Sciatic nerve (tissue), 2 donors: Measurements from ENCODE around the gene MED20. TPM values are rescaled to one million over a fixed set of nuclear protein-coding genes. Genes with fewer than 3 reads are reported as not detected.
A peak's percentile ranks its signal among the peaks of the same experiment; 100 is the strongest.
"Not testable (repeated sequence)": the region's sequence is repeated elsewhere in the genome, so short reads cannot be mapped to it uniquely, and the experiment has no call there.

Experiments used
- ATAC-seq: fragments of 200-7000 bp; cut with Tn5 transposase; one replicate; pipeline ENCODE4 v1.9.1; 2020; ENCODE audit warnings: mild to moderate bottlenecking, moderate library complexity
- DNase-seq: peaks from one replicate; pipeline ENCODE4 v3.0.0-alpha.2; 2020; ENCODE audit warnings: low spot score
- intact Hi-C: fragments of 100-400 bp; cut with DNase I; formaldehyde crosslinking; loops from one replicate; pipeline ENCODE4 v1.14.2; 2022
- total RNA-seq: library from RNA; stranded (reverse); fragmentation: NEBNext Ultra II Directional; extraction: Animal tissue kit (Norgen Biotek cat#: 25700); gene quantifications from one replicate; pipeline ENCODE4 v1.2.1, GENCODE V29; 2021
- donor health status: DM: no; HTN: no; CAD: no.
- donor health status: DM: no; HTN: no; CAD: no.

MED20 gene
- 14.6 TPM for total RNA-seq

DNA sequence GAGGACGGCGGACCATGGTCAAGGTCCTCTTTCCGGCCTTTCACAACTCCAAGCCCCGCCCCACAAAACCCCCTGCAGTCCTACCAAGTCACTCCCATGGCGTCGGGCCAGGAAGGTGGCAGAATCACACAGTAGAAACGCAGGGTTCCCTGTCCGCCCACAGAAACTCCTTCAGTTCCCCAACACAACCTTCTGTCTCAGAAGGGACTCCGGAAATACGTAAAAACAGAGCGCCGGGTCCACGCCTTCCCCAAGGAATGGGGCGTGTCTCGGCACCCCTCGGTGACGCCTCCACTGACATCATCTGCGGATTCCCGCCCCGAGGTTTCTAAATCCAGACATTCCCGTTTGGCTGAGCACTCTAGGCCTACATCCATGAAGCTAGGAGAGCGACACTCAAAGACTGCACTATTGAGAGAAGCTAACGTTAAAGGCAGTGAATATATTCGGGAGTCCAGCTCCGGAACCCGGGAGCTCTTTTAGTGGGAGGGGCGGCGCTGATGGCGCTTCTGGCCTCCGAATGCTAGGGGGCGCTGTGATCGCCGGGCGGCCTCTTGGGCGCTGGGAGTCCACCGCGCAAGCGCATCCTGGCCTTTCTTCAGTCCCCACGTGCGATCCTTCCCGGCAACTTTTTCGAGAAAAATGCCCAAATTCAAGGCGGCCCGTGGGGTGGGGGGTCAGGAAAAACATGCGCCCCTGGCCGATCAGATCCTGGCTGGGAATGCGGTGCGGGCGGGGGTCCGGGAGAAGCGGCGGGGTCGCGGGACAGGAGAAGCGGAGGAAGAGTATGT is at the start of gene MED20, which contains the start of gene BYSL:
Gene MED20 (minus strand): TSS at position 219 of the 791 bp plus-strand sequence. CDS start 121 bp downstream, at position 98.
Gene BYSL (plus strand): TSS at position 579 of the 791 bp plus-strand sequence. CDS start 64 bp downstream, at position 643.
- intact Hi-C loops: no loop called here
- peak; percentile 99 for ATAC-seq
- DNase-seq: peak; percentile 96

- ATAC-seq: peak; percentile 56
- intact Hi-C loops: no loop called here
- peak; percentile 54 for DNase-seq
These were observed 49.5 kb upstream of the MED20 start for GRCh38 chr6:41970436-41970846.

GRCh38 chr6:41967312-41968287 is 46.7 kb upstream of the MED20 start:
- no peak for ATAC-seq
- DNase-seq: peak; percentile 2
- intact Hi-C loops: no loop called here

DNA sequence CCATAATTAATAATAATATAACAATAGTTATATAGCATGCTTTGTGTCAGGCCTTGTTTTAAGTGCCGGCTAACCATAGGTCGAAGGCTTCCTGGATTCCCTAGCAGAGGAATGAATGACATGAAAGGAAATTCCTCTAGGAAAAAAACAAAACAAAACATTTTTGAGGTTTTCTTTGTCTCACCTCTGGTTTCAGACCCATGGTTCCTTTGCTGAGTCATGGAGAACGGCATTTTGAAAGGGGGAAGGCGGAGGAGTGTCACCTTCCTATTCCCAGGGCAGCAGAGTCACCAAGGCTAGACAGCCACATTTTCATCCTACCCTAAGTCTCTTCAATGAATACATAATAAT is 46.0 kb upstream of the MED20 start:
- intact Hi-C loops: no loop called here

DNA sequence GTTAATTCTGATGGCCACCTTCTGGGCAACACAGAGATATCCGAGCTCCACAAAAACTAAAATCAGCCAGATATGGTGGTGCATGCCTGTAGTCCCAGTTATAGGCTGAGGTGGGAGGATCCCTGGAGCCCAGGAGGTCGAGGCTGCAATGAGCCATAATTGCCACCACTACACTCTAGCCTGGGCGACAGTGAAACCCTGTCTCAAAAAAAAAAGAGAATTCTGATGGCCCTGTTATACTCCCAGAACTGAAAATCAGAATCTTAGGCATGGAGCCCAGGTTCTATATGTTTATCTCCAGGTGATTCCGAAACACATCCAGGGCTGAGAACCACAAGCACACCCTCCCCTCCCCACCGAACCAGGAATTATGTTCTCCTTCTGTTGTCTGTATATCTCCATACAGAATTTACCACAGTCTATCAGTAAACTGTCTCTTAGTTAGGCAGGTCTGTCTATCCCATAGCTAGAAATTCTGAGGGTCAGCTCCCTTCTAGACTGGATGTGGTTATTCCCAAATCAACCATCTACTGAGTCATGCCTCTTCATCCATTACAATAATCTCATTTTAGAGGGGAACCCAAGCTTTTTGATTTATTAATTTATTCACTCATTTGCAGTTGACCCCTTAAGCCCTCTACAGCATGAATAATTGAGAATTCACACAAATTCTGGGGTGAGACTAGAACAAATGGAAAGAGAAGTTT is 45.4 kb upstream of the MED20 start:
- DNase-seq (no peak), ATAC-seq (no peak)
- intact Hi-C loops: no loop called here

More for the DNA sequence above, 46.0 kb upstream of the MED20 start:
- peak; percentile 5 for DNase-seq
- no peak for ATAC-seq

GRCh38 chr6:41965429-41966213 is 44.7 kb upstream of the MED20 start:
- DNase-seq: peak; percentile 31
- no peak for ATAC-seq
- intact Hi-C loops: no loop called here

- DNase-seq (peak; percentile 15), ATAC-seq (no peak)
- intact Hi-C loops: no loop called here
These were observed 43.4 kb upstream of the MED20 start for GRCh38 chr6:41964201-41964887.

- DNase-seq (peak; percentile 6), ATAC-seq (no peak)
These were observed 42.4 kb upstream of the MED20 start for GRCh38 chr6:41963371-41963770.

DNA sequence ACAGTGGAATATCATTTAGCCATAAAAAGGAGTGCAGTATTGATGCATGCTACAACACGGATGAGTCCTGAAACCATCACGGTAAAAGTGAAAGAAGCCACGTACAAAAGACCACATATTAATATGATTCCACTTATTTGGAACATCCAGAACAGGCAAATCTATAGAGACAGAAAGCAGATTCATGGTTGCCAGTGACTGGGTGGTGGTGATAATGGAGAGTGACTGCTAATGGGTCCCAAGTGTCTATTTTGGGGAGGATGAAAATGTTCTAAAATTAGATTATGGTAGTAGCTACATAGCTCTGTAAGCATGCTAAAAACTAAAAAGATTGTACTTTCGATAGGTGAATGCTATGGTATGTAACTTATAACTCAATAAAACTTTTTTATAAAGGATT is 39.1 kb upstream of the MED20 start:
- no peak for ATAC-seq
- no peak for DNase-seq
- intact Hi-C loops: no loop called here

More at GRCh38 chr6:41963371-41963770, 42.4 kb upstream of the MED20 start:
- intact Hi-C loops: no loop called here

DNA sequence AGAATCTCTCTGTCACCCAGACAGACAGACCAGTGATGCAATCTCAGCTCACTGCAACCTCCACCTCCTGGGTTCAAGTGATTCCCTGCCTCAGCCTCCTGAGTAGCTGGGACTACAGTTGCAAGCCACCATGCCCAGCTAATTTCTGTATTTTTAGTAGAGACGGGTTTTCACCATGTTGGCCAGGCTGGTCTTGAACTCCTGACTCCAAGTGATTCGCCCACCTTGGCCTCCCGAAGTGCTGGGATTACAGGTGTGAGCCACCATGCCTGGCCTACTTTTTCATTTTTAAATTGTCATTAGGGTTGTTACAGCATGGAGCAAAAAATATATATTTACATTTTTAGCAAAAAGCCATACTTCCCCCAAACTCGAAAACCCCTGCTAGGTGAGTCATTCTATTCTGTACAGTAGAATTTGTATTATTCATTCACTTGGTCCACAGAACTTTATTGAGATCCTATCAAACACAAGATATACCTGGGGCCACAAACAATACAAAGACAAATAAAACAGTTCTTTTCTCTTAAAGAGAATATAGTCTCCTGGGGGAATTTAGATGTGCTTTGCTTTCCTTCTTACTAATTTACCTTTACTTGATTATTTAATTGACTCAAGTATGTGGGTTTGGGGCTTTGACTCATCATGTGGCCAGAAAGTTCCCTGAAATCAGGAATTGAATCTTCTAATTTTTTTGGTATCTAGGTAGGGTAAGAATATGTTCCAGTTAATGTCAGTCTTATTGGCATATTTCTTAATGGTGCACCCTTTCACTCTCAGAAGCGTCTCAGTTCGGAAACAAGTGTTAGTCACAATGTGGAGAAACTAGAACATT is 37.3 kb upstream of the MED20 start:
- intact Hi-C loops: no loop called here
- ATAC-seq (no peak), DNase-seq (no peak)

GRCh38 chr6:41957117-41957516 is 36.2 kb upstream of the MED20 start:
- DNase-seq (no peak), ATAC-seq (no peak)
- intact Hi-C loops: no loop called here

GRCh38 chr6:41955412-41955811 is 34.5 kb upstream of the MED20 start:
- ATAC-seq (no peak), DNase-seq (no peak)
- intact Hi-C loops: no loop called here

- ATAC-seq (no peak), DNase-seq (no peak)
- intact Hi-C loops: no loop called here
These were observed 33.7 kb upstream of the MED20 start for GRCh38 chr6:41954668-41955067.

- no peak for DNase-seq
- intact Hi-C loops: no loop called here
- ATAC-seq: no peak
These were observed 26.8 kb upstream of the MED20 start for GRCh38 chr6:41947581-41948220.

DNA sequence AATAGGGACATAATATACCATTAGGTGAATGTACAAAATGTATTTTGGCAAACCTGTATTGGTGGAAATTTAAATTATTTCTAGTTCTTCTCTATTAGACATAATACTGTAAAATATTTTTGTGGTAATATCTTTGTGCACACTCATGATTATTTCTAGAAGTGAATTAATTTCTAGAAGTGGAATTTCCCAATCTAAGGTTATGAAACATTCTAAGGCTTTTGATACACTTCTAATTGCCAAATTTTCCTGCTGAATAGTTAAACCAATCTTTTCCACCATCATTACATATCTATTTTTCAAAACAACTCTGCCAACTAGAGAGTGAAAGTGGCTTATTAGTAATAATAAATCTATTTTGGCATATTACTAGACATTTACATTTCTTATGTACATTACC is 22.5 kb upstream of the MED20 start:
- intact Hi-C loops: no loop called here
- ATAC-seq: no peak
- no peak for DNase-seq

DNA sequence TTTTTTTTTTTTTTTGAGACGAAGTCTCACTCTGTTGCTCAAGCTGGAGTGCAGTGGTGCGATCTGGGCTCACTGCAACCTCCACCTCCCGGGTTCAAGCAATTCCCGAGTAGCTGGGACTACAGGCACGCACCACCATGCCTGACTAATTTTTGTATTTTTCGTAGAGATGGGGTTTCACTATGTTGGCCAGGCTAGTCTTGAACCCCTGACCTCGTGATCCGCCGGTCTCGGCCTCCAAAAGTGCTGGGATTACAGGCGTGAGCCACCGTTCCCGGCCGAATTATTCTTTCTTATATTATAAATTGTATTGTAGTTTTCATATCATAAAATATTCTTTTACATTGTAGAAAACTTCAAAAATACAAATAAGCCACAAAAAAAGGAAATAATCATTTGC is 21.9 kb upstream of the MED20 start:
- DNase-seq, ATAC-seq, intact Hi-C loops: not testable (repeated sequence)
